ENCODE results near the gene KLHL2.

The KLHL2 gene

DNA sequence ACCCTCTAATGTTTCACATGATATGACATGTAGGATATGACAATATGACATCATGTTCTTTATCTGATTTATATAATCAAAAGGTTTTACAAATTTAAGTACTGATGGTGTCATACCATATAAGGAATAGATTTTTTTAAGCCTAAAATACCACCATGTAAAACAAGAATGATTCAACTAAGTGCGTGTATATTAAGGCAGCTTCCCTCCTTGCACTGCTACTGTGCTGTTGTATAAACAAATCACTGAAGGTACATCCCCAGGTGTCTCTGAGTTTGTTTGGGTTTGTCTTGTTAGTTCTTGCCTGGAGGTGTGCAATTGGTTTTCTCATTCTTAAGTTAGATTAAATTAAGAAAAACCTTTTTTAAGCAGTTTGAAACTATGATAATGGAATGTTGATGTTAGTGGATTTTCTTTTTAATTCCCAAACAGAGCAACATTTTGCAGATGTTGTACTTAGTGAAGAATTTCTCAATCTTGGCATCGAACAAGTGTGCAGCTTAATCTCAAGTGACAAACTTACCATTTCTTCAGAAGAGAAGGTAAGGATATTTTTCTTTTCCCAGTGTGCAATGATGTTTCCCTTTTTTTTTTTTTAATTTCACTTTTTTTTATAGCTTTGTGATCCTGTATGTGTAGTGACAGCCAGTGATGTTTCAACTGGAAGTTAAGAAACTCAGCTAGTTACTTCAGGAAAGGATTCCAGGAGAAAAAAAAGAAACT is 86.7 kb downstream of the KLHL2 start:
- DNase-seq, result no peak

DNA sequence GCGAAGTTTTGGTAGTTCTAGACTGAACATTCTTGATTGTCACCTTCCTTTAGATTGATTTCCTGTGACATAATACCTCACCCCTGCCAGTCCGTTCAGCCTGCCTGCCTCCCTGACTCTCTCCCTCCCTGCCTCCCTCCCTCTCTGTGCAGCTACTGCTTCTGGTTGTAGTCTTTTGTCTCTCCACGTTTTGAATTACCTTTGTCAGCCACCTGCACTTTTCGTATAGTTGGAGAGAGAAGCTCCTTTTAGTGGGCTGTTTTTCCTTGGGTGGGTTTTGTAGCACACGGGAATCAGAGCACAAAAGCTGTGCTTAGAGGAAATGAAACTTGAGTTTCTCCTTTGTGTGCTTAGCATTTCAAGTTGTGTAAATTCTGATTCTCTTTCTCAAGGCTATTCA is 87.5 kb downstream of the KLHL2 start:
- DNase-seq, result no peak

DNA sequence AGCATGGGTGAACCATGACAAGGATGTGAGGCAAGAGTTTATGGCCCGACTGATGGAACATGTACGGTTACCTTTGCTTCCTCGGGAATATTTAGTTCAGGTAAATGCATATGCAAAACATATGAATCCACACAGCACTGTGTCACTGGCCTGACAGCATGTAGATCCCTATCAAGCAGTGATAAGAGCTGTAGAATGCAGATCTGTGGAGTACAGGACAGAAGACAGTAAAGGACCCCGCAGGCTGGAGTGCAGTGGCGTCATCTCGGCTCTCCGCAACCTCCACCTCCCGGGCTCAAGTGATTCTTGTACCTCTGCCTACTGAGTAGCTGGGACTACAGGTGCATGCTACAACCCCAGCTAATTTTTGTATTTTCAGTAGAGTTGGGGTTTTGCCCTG is 90.3 kb downstream of the KLHL2 start:
- no peak for DNase-seq

DNA sequence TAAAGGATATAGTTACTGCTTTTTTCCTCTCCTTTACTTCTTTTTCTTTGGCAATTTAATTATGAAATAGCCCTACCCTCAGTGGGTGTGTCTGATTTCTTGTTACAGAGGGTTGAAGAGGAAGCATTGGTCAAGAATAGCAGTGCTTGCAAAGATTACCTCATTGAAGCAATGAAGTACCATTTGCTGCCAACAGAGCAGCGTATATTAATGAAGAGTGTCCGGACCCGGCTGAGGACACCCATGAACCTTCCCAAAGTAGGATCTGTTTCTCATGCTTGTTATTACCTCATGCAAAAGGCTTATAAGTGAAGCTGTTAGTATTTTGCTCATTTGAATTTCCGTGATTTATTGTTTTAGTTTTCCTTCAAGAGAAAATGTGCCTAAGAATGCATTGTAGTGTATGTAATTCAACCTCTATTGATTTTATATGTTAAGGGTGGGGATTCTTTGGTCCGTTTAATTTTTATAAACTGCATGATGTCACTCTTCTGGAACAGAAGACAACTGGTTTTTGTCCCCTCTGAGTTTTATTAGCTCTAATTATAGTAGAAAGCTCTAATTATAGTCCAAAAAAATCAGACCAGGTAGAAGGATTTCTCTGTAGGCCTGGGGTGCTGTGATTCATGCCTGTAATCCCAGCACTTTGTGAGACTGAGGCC is 92.2 kb downstream of the KLHL2 start:
- DNase-seq, result peak; percentile 3

DNA sequence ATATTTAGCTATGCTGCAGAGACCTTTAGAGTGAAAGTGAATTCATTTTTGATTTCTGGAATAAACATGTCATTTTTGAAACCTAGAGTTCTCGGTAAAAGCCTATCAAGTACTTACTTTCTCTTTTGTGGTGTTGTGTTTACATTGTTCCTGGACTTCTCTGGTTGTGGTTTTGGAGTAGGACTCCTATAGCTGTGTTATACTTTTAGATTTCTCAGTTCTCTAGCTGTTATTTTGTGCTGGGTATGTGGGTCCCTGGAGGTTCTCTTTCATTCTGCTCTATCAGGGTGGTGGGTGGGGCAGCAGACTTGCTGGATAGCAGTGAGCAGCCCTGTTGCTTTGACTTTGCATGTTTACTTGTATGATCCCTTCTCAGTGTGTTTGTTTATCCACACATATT is 94.5 kb downstream of the KLHL2 start:
- no peak for DNase-seq

DNA sequence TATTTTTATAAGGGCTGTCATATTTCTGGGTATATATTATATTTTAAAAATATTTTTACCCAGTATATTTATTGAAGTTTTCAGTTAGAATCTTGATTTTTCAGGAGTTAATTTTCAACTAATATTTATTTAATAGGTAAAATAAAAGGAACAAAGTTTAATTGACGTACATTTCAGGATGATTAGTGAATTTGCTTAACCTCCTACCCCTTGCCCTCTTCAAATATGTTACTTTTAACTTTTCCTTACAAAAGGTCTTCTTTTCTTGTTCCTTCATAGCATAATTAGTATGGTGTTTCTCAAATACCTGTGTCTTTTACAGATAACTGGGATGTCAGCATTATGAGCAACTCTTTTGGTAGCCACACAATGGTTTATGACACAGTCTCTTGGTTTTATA is 95.3 kb downstream of the KLHL2 start:
- no peak for DNase-seq

DNA sequence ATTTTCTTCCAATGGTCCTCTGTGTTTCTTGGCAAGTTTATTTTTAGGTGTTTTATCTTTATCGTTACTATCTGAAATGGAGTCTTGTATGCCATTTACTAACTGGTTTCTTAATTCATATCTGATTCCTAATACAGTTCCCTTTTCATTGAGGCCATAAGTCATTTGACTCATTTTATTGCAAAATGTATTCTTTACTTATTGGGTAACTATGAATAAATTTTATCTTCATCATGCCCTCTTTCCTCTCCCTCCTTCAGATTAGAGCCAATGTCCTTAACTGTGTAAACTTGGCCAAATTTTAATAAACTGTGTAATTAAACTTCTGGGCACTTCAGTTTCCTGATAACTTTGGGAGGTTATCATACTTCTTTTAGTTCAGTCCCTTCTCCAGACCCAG is 100.8 kb downstream of the KLHL2 start:
- no peak for DNase-seq

DNA sequence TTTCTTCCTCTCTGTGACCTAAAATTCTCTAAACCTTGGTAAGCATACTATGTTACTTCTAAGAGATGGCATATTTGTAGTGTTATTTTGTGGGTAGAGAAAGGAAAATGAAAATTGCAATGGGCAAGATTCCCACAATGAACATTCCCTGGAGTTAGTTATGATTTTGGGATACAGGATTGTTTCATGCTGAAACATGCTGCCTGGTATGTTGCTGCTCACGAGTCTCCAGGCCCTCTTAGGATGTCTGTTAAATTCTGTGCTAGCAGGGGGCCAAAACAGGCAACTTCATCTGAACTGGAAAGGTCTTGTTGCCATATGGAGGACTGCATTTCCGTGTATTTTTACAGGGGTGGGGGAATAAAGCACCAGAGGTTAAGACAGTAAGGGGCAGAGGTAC is 101.2 kb downstream of the KLHL2 start:
- DNase-seq, result no peak

DNA sequence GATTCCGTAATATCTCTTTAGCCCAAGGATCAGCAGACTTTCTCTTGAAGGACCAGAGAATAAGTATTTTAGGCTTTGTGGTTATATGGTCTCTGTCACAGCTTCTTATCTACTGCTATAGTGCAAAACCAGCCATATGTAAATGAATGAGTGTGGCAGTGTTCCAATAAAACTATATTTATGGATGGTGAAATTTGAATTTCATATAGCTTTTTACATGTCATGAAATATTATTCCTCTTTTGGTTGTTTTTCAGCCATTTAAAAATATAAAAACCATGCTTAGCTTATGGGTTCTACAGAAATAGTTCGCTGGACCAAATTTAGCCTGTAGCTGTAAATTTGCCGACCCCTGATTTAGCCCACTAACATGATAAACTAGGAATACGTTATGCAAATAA is 102.1 kb downstream of the KLHL2 start:
- DNase-seq, result no peak

DNA sequence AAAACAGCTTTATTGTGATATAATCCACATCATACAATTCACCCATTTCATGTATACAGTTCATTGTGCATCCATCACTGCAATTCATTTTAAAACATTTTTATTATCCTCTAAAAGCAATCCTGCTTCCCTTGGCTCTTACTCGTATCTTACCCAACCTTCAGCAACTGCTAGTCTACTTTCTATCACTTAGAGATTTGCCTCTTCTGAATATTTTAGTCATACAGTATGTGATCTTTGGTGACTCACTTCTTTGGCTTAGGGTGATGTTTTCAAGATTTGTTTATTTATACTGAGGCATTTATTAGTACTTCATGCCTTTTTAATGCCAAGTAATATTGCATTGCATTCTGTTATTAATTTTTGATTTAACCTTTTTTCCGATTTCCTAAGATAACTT is 105.1 kb downstream of the KLHL2 start:
- no peak for DNase-seq

DNA sequence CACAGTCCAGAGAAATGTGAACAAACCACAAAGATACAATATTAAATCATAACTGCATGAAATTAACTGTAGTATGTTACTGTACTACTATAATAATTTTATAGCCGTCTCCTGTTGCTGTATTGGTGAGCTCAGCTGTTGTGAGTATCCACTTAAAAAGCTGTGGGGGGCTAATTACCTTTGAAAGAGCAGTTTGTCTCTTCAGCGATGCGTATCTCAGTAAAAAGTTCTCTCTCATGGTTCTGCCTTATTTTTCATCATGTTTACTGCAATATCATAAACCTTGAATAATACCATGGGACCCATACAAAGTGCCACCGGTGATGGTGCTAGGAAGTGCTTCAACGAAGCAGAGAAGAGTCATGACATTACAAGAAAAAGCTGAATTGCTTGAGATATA is 111.7 kb downstream of the KLHL2 start:
- DNase-seq, result no peak

DNA sequence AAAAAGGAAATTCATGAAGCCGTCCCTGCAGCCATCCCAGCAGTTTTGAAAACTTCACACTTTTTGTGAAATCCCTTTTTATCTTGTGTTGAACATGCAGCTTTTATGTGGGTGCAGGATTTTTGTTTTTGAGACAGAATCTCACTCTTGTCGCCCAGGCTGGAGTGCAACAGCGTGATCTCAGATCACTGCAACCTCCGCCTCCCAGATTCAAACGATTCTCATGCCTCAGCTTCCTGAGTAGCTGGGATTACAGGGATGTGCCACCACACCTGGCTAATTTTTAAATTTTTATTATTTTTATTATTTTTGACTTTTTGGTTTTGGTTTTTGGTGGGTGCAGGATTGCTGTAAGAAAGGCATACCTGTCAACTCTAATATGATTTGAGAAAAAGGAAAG is 112.1 kb downstream of the KLHL2 start:
- no peak for DNase-seq

DNA sequence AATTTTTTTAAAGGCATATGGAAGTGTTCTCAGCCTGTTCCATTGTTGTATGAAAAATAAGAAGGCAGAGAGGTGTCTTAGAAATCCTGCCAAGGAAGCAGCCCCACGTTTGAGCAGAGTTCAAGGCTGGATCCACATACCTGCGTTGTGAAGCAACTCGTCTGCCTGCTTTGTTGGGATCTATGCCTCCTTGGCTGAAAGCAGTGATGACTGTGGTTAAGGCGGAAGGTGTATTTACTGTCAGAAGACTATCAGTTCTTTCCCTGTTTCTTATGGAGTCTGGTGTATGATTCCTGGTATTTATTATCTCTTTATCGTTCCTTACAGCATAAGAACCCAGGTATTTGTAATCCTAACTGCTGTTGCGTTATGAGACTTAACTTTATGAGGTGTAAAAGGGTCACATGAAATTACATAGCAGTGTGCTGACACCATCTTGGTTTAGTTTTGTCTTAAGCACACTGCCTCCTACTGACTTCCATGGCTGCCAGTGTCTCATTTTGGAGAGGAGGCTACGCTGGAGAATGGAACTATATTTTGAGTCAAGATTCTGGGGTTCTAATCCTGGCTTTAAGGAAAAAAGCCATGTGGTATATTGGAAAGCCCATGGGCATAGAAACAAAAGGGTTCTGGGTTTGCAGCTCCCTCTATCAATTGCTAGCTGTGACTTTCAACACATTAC is 117.0 kb downstream of the KLHL2 start:
- DNase-seq, result no peak

DNA sequence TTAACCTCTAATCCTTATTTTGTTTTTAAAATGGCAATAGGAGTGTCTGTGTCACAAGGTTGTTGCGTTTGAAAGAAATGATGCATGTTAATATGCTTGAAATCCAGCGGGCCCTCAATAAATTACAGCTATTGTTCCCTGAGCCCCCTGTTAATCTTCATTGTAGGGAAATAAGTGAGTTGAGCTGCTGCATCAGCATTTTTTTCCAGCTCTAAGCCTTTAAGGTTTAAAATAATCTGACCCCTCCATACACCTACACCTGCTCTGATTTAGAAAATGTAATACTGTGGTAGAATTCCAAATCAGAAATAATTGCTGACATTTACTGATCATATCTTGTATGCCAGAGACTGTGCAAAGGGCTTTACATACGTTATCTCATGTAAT is 117.5 kb downstream of the KLHL2 start:
- no peak for DNase-seq

DNA sequence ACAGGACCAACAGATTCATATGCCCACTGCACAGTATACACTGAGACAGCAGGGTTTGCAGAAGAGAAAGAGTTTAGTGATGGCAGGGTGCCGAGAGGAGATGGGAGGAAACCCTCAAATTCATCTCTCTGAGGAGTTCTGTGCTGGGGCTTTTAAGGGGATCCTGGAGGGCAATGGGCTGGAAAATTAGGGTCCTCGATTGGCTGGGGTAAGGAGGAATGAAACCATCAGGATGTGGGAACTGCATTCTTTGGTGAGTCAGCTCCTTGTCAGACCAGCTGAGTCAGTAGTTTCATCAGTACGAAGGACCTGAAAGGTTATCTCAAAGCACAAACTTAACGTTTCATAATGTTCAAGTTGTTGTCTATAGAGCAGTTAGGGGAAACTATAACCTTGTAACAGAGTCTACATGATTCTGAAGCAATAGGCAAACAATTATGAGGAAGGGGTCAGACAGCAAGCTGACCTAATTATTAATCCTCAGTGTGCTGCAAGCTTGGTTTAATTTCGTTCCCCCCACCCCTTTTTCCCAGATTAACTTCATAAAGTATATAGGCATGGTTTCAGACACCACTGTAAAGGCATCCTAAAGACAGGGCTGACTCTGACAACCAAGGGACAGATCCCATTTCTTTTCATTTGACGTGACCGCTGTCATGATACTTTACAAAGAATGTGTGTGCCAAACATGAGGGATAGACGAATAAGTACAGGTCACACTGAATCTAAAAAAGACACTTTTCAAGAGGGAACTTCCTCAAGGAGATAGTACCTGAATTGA is 118.6 kb downstream of the KLHL2 start:
- DNase-seq, result peak; percentile 9

DNA sequence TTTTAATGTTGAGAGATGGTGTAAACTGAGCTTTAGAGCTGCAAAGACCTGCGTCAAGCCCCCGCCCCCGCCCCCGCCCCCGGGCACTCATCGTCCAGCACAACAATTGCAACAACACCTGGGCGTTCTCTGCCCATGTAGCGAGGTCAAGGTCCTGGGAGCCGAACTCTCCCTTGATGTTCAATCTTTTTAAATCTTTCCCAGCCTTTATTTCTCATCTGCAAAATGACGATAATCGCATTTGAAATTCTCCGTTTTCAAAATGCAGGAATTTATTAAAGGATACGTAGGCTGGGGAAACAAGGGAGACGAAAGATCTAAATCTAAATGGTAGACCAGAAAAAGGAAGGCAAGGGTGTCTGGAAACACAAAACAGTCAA is 119.5 kb downstream of the KLHL2 start:
- peak; percentile 49 for DNase-seq

DNA sequence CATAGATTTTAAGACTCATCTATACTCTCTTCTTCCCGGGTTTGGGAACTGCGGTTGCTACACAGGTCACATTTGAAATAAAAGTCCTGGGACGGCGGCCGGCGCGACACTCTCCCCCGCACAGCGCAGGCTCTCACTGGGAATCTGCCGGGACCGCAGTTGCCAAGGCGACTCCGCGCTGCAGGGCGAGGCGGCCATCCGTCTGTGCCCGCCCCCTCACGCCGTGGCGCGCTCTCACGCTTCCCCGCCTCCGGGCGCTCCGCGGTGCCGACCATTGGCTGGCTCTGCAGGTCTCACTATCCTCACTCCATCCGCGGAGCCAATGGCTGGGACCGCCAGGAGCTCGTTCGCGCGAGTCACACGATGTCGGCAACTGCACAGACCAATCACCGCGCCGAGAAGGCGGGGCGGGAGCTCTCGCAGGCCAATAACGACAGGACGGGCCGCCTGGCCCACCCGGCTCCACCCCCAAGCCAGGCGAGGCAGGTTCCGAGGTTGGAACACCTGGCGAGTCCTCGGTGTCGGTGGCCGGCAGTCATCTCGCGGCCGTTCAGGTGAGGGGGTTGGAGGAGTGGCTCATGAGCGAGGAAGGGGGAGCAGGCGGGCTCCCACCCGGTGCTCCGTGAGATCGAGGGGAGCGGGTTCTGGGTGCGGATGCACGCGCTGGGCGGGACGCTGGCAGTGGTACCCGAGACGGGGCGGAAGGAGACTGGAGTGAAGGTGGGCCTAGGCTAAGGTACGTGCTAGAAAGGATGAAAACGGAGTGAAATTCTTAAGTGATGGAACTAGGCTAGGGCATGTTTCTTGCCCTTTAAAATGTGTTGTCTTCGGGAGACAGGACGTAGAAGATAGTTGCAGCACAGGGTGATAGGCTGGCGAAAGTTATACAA is 120.1 kb downstream of the KLHL2 start, which contains the start of gene MSMO1:
TSS of gene MSMO1 (plus strand) at position 459 of the 890 bp plus-strand sequence. CDS start 5,702 bp downstream, outside the sequence.
- peak; percentile 98 for DNase-seq

DNA sequence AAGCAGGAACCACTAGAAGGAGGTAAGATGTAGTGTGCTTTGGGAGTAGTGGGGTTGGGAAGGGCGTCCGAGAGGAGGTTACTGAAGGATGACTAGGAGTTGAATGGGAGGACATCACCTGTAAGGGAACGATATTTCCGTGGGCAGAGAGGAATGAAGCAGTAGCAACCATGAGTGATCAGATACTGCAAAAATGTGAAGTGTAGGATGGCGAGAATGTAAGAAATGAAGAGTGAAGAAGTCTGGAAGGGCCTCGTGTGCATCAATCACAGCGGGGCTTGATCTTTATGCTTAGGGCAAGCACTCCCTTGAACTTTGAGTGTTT is 120.7 kb downstream of the KLHL2 start:
- peak; percentile 46 for DNase-seq

DNA sequence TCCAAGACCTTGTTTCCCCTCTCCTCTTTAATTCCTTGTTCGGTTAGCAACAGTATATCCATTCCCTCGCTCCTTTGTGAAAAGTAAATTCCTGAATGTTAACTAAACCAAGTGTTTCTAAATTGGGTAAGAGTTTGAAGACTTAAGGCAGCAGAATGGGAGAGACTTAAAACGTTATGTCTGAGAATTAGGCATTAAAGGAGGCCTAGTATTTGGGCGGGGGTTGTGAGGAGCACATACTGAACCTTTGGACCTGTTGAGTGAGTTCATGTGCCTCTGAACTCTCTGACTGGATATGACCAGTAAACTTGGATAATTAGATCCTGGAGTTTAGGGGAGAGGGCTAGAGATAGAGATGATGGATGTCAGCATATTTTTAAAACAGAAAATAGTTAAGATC is 121.3 kb downstream of the KLHL2 start:
- DNase-seq, result peak; percentile 19

DNA sequence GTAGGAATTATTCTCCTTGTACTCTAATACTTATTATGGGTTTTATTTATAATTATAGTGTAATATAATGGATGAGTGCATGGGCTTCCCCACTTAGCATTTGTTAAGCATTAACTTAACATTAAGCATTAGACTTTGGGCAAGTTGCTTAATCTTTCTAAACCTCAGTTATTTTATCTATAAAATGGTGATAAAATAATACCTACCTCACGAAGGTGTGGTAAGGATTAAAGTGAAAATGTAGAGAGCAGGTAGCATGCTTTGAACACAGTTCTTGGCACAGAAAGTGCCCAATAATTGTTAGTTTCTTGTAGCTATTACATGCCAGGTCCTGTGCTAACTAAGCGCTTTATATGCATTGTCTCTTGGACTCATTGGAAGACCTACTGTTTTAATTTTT is 122.7 kb downstream of the KLHL2 start:
- no peak for DNase-seq

DNA sequence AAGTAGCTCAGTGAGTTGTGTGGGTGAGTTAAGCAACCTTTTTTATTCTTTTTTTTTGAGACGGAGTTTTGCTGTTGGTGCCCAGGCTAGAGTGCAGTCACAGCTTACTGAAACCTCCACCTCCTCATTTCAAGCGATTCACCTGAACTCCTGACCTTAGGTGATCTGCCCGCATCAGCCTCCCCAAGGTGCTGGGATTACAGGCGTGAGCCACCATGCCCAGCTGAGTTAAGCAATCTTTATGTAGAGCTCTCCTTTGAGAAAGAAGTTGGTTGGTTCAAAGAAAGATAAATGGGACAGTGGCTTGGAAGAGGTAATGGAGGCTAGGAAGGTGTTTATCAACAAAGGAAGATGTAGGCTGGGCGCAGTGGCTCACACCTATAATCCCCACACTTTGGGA is 123.3 kb downstream of the KLHL2 start:
- DNase-seq, result peak; percentile 8

DNA sequence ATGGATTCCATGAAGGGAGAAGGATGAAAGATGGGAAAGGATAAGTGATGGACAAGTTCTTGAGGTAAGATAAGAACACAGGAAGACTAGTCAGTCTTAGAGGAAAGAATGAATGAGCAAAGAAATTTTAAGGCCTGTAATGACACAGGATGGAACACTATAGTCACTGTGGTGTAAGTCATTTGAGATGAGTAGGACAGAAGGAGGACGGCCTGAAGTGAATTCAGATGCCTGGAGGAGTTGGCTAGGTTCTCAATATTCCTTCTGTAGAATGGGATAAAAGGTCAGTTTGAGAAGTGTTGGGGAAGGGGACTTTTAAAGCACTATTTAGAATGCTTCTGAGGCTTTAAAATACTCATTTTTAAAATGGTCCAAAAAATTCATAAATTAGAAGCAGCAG is 124.0 kb downstream of the KLHL2 start:
- no peak for DNase-seq

DNA sequence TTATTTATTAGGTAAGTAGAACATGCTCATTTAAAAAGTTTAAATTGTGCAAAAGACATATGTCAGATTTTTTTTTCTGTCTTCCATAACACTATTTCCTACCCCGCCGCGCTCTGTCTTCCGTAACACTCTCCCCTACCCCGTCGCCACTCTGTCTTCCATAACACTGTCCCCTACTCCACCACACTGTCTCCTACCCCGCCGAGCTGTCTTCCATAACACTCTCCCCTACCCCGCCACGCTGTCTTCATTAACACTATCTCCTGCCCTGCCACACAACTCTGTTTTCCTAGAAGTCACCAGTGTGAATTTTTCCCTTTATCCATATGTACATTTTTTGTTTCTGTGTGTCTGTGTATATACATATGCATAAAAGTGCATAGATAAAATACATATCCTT is 124.5 kb downstream of the KLHL2 start:
- DNase-seq, result peak; percentile 25
